ENCODE results near the gene MDM2. TPM values are rescaled to one million over a fixed set of nuclear protein-coding genes. Genes with fewer than 3 reads are reported as not detected.

MDM2 gene
- total and polyA plus RNA-seq, 9 of the 15 experiments (the other 6 are each of a cell fraction or from before 2014, with no cell fraction given) = 13.6 to 100 (median 49.0) TPM

DNA sequence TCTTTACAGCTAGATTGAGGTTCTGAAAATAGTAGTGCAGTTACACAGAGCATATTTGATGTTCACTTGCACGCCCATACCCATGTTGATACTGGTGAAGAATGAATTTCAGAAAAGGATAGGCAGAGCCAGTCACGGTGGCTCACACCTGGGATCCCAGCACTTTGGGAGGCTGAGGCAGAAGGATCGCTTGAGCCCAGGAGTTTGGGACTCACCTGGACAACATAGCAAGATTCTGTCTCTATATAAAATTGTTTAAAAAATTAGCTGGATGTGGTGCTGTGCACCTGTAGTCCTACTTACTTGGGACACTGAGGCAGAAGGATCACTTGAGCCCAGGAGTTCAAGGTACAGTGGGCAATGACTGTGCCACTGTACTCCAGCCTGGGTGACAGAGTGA is 56.6 kb downstream of the MDM2 start:
- intact Hi-C loops (cut with micrococcal nuclease) (loop anchor here (1.0 to 5.0 kb wide), 2 partner anchors 206 to 388 kb away; no protein-coding TSS in a partner anchor), in situ Hi-C loops (cut with MboI) (loop anchor here (25.0 kb wide), 1 partner anchor 198 kb away; no protein-coding TSS in a partner anchor)
- H3K4me1 ChIP-seq (replicated peaks in 1 of 2; ENCODE audit: control insufficient read depth in 2 of 2, insufficient read depth in 2 of 2, low read length in 2 of 2) = no peaks in the 10 kb centered on the region; a peak in 1 of 5 replicates
- H2AFZ ChIP-seq (ENCODE audit: low read depth, low read length) = no peak overlapping the region
- H3K27me3 ChIP-seq (ENCODE audit: control insufficient read depth in 2 of 2, insufficient read depth in 2 of 2, low read length in 2 of 2) = peaks cover 10 to 27% of the 10 kb centered on the region in 2 experiments; a peak in 4 of 5 replicates
- no TSS peak for BruUV-seq (replicated peaks)
- H4K20me1 ChIP-seq (replicated peaks; ENCODE audit: control insufficient read depth, insufficient read depth, low read length) = no peaks in the 10 kb centered on the region; the same call in 1 of the 2 replicates
- ATAC-seq (no peak), FAIRE-seq (no peak), DNase-seq (ENCODE audit: extremely low read depth in 1 of 4, low spot score in 3 of 4) (no peak)
- no peak overlapping the region for H3K9ac ChIP-seq (ENCODE audit: insufficient read depth in 1 of 2, low read depth in 2 of 2, low read length in 2 of 2)
- ChIA-PET POLR2A (no interaction called here), CTCF (ENCODE audit: low intra/inter-chr PET ratio) (no interaction called here)
- no peak overlapping the region for H3K4me2 ChIP-seq (ENCODE audit: insufficient read depth, low read length)
- no peaks in the 10 kb centered on the region for H3K36me3 ChIP-seq (ENCODE audit: control insufficient read depth, insufficient read depth, low read length)
- no peak overlapping the region for H3K27ac ChIP-seq (ENCODE audit: extremely low read depth, low read depth, low read length)
- no peaks in the 10 kb centered on the region for H3K9me1 ChIP-seq (ENCODE audit: control insufficient read depth, insufficient read depth, low read length)
- no peak overlapping the region for H3K4me3 ChIP-seq
- H3K9me3 ChIP-seq (replicated peaks; ENCODE audit: control insufficient read depth, insufficient read depth, low read depth, low read length) = no peaks in the 10 kb centered on the region
- WGBS (ENCODE audit: insufficient coverage, low coverage, missing lambda C conversion rate) = 0% methylated on average over 3 of the region's 3 CpGs
- H3K79me2 ChIP-seq (ENCODE audit: control insufficient read depth, insufficient read depth, low read length) = no peaks in the 10 kb centered on the region
- TF ChIP-seq, protein P1, sequence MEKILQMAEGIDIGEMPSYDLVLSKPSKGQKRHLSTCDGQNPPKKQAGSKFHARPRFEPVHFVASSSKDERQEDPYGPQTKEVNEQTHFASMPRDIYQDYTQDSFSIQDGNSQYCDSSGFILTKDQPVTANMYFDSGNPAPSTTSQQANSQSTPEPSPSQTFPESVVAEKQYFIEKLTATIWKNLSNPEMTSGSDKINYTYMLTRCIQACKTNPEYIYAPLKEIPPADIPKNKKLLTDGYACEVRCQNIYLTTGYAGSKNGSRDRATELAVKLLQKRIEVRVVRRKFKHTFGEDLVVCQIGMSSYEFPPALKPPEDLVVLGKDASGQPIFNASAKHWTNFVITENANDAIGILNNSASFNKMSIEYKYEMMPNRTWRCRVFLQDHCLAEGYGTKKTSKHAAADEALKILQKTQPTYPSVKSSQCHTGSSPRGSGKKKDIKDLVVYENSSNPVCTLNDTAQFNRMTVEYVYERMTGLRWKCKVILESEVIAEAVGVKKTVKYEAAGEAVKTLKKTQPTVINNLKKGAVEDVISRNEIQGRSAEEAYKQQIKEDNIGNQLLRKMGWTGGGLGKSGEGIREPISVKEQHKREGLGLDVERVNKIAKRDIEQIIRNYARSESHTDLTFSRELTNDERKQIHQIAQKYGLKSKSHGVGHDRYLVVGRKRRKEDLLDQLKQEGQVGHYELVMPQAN (IDR thresholded peaks at IDR 0.05; ENCODE audit: borderline replicate concordance) = no peak
- TF ChIP-seq, protein P2, sequence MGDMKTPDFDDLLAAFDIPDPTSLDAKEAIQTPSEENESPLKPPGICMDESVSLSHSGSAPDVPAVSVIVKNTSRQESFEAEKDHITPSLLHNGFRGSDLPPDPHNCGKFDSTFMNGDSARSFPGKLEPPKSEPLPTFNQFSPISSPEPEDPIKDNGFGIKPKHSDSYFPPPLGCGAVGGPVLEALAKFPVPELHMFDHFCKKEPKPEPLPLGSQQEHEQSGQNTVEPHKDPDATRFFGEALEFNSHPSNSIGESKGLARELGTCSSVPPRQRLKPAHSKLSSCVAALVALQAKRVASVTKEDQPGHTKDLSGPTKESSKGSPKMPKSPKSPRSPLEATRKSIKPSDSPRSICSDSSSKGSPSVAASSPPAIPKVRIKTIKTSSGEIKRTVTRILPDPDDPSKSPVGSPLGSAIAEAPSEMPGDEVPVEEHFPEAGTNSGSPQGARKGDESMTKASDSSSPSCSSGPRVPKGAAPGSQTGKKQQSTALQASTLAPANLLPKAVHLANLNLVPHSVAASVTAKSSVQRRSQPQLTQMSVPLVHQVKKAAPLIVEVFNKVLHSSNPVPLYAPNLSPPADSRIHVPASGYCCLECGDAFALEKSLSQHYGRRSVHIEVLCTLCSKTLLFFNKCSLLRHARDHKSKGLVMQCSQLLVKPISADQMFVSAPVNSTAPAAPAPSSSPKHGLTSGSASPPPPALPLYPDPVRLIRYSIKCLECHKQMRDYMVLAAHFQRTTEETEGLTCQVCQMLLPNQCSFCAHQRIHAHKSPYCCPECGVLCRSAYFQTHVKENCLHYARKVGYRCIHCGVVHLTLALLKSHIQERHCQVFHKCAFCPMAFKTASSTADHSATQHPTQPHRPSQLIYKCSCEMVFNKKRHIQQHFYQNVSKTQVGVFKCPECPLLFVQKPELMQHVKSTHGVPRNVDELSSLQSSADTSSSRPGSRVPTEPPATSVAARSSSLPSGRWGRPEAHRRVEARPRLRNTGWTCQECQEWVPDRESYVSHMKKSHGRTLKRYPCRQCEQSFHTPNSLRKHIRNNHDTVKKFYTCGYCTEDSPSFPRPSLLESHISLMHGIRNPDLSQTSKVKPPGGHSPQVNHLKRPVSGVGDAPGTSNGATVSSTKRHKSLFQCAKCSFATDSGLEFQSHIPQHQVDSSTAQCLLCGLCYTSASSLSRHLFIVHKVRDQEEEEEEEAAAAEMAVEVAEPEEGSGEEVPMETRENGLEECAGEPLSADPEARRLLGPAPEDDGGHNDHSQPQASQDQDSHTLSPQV (IDR thresholded peaks at IDR 0.05) = no peak
- TF ChIP-seq MYBL2 (IDR thresholded peaks at IDR 0.05; ENCODE audit: low read depth) (no peak), MYBL2 (CRISPR knock-in tag; IDR thresholded peaks at IDR 0.05; ENCODE audit: borderline replicate concordance) (no peak), PTBP1 (IDR thresholded peaks at IDR 0.05; ENCODE audit: low read depth, low read length) (no peak), PPARD (CRISPR knock-in tag; IDR thresholded peaks at IDR 0.05) (no peak), HCFC1 (IDR thresholded peaks at IDR 0.05; ENCODE audit: low read depth, low read length) (no peak), HMG20B (CRISPR knock-in tag; IDR thresholded peaks at IDR 0.05) (no peak), ZNF140 (CRISPR knock-in tag; IDR thresholded peaks at IDR 0.05) (no peak), LCOR (CRISPR knock-in tag; IDR thresholded peaks at IDR 0.05) (no peak), TOE1 (IDR thresholded peaks at IDR 0.05; ENCODE audit: borderline replicate concordance) (no peak), TOE1 (CRISPR knock-in tag; IDR thresholded peaks at IDR 0.05; ENCODE audit: borderline replicate concordance, low read depth) (no peak), BMI1 (IDR thresholded peaks at IDR 0.05; ENCODE audit: low read length) (no peak), ZNF668 (CRISPR knock-in tag; IDR thresholded peaks at IDR 0.05) (no peak)
- TF ChIP-seq, protein P3, sequence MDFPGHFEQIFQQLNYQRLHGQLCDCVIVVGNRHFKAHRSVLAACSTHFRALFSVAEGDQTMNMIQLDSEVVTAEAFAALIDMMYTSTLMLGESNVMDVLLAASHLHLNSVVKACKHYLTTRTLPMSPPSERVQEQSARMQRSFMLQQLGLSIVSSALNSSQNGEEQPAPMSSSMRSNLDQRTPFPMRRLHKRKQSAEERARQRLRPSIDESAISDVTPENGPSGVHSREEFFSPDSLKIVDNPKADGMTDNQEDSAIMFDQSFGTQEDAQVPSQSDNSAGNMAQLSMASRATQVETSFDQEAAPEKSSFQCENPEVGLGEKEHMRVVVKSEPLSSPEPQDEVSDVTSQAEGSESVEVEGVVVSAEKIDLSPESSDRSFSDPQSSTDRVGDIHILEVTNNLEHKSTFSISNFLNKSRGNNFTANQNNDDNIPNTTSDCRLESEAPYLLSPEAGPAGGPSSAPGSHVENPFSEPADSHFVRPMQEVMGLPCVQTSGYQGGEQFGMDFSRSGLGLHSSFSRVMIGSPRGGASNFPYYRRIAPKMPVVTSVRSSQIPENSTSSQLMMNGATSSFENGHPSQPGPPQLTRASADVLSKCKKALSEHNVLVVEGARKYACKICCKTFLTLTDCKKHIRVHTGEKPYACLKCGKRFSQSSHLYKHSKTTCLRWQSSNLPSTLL (IDR thresholded peaks at IDR 0.05) = no peak

Data from K562 (cell line).